22Rv1 (cell line): ENCODE measurements around the gene RIC8B.

Experiments
- ZFX ChIP-seq: fragments of 450-650 bp; IDR thresholded peaks from 2 replicates; pipeline ENCODE4 v1.6.1; 2017; ENCODE audit warnings: antibody characterized with exemption, borderline replicate concordance
- TF ChIP-seq, protein P1 (sequence below): fragments of 450-650 bp; IDR thresholded peaks from 2 replicates; pipeline ENCODE4 v1.5.1; 2017; ENCODE audit warnings: mild to moderate bottlenecking

- TF ChIP-seq, protein P1, sequence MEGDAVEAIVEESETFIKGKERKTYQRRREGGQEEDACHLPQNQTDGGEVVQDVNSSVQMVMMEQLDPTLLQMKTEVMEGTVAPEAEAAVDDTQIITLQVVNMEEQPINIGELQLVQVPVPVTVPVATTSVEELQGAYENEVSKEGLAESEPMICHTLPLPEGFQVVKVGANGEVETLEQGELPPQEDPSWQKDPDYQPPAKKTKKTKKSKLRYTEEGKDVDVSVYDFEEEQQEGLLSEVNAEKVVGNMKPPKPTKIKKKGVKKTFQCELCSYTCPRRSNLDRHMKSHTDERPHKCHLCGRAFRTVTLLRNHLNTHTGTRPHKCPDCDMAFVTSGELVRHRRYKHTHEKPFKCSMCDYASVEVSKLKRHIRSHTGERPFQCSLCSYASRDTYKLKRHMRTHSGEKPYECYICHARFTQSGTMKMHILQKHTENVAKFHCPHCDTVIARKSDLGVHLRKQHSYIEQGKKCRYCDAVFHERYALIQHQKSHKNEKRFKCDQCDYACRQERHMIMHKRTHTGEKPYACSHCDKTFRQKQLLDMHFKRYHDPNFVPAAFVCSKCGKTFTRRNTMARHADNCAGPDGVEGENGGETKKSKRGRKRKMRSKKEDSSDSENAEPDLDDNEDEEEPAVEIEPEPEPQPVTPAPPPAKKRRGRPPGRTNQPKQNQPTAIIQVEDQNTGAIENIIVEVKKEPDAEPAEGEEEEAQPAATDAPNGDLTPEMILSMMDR, result no peak
- no peak for TF ChIP-seq ZFX
These were observed 1.0 kb upstream of the RIC8B start for GRCh38 chr12:106773286-106774004.
